GM19043 (cell line): Measurements from ENCODE around the gene PAPOLA.

Source experiments
- ATAC-seq: cut with Tn5 transposase; IDR thresholded peaks from one replicate; pipeline ENCODE4 v1.9.1; 2021; ENCODE audit warnings: low read depth; ENCODE audit not compliant: unreplicated experiment

The PAPOLA gene

GRCh38 chr14:96614481-96614881 is 112.3 kb downstream of the PAPOLA start:
- no peak for ATAC-seq

- no peak for ATAC-seq
These were observed 114.1 kb downstream of the PAPOLA start for GRCh38 chr14:96616161-96616721.
